Neural cell (in vitro differentiated cells): ENCODE results near the gene GATB.

Source experiments
- CTCF ChIP-seq: fragments of 450-650 bp; IDR thresholded peaks from 2 replicates; pipeline ENCODE4 v1.5.1; 2014; ENCODE audit warnings: antibody characterized with exemption, mild to moderate bottlenecking, moderate library complexity; ENCODE audit not compliant: poor library complexity, severe bottlenecking
- MXI1 ChIP-seq: fragments of 450-650 bp; conservative IDR thresholded peaks from 2 replicates; pipeline ENCODE4 v1.6.1; 2014; ENCODE audit warnings: antibody characterized with exemption, mild to moderate bottlenecking; ENCODE audit not compliant: poor library complexity, severe bottlenecking
- POLR2AphosphoS5 ChIP-seq: IDR thresholded peaks from 2 replicates; pipeline ENCODE4 v1.6.1; 2012
- RAD21 ChIP-seq: fragments of 450-650 bp; conservative IDR thresholded peaks from 2 replicates; pipeline ENCODE4 v1.6.1; 2014; ENCODE audit warnings: antibody characterized with exemption, mild to moderate bottlenecking, moderate library complexity
- REST ChIP-seq: IDR thresholded peaks from 2 replicates; pipeline ENCODE4 v1.6.1; 2012; ENCODE audit warnings: borderline replicate concordance
- SMC3 ChIP-seq: fragments of 450-650 bp; conservative IDR thresholded peaks from 2 replicates; pipeline ENCODE4 v1.6.1; 2014; ENCODE audit warnings: antibody characterized with exemption, mild to moderate bottlenecking, moderate library complexity; ENCODE audit not compliant: poor library complexity

- TF ChIP-seq RAD21 (peak; percentile 13), POLR2AphosphoS5 (peak; percentile 64), CTCF (no peak), SMC3 (peak; percentile 20), MXI1 (no peak), REST (no peak)
Observed at GRCh38 chr4:151772274-151772673, 11.5 kb upstream of the GATB start.
